Measurements from ENCODE around the gene APOBEC3H. TPM values are rescaled to one million over a fixed set of nuclear protein-coding genes. Genes with fewer than 3 reads are reported as not detected.
"Not testable (repeated sequence)": the region's sequence is repeated elsewhere in the genome, so short reads cannot be mapped to it uniquely, and the experiment has no call there.

The APOBEC3H gene
- total RNA-seq (ENCODE audit: low replicate concordance), result 0.45 TPM in 1 of 2 replicates, not detected in the other

DNA sequence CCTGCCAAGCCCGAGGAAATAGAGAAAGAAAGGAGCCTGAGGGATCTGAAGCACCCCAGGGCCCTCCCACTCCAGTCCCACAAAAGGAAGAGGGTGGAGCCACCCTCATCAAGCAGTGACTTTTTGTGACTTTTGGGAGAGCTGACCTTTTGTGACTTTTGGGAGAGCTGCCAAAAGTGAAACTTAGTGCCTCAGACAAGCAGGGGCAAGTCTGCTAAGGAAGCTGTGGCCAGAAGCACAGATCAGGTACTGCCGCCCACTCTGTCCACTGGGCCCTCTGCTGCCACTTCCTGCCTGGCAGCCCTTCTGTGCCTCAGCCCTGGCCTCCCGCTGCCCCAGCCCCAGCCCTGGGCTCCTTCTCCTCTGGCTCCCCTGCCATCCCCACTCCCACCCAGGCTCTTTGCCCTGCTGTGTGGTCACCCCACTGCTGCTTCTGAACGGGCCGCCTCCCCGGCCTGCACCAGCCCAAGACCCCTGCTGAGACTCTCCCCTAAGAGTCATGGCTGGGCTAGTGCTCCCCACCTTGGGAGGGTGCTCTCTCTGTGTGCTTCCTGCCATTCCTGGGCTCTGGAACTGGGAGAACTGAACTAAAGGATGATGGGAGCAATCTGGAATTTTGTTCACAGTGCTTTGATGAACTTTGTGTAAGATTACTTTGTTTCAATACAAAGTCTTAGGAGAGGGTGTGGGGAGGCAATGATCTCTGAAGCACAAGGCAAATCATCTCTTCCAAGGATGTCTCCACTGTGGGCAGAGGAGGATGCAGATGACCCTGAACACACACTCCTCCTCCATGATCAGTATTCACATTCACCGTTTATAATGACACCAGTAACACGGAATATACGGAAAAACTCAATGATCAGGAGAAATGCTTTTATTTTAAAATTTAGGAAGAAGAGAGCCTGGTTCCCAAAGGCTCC is at the start of gene APOBEC3H:
Gene APOBEC3H, plus strand, starts transcription at position 147 of the 923 bp plus-strand sequence. CDS start 3,035 bp downstream, outside the sequence.
- no peak for TF ChIP-seq CTCF (IDR thresholded peaks at IDR 0.05; ENCODE audit: insufficient read depth, low read length)
- no peak within 1 kb of the TSS for H3K4me3 ChIP-seq (ENCODE audit: low read depth, low read length)
- DNase-seq (ENCODE audit: low read depth), result no peak

DNA sequence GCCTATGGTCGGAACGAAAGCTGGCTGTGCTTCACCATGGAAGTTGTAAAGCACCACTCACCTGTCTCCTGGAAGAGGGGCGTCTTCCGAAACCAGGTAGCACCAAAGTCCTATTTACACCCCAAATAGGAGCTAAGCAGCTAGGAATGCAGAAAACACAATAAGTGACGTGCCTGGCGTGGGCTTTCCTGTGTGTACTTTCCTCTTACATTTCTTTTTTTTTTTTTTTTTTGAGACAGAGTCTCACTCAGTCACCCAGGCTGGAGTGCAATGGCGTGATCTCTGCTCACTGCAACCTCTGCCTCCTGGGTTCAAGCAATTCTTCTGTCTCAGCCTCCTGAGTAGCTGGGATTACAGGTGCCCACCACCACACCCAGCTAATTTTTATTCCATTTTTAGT is 47.6 kb upstream of the APOBEC3H start:
- not testable (repeated sequence) for H3K4me3 ChIP-seq (ENCODE audit: low read depth, low read length); DNase-seq (ENCODE audit: low read depth)

GRCh38 chr22:39051844-39052495 is 45.1 kb upstream of the APOBEC3H start:
- DNase-seq (ENCODE audit: low read depth); H3K4me3 ChIP-seq (ENCODE audit: low read depth, low read length): not testable (repeated sequence)

DNA sequence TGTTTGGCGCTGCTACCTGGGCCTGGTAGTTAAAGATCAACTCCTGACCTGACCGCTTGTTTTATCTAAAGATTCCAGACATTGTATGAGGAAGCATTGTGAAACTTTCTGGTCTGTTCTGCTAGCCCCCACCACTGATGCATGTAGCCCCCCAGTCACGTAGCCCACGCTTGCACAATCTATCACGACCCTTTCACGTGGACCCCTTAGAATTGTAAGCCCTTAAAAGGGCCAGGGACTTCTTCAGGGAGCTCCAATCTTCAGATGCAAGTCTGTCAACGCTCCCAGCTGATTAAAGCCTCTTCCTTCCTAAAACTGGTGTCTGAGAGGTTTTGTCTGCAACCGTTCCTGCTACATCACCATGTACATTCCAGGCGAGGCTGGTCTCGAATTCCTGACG is 41.4 kb upstream of the APOBEC3H start:
- DNase-seq (ENCODE audit: low read depth), result no peak
- no peak for TF ChIP-seq CTCF (IDR thresholded peaks at IDR 0.05; ENCODE audit: insufficient read depth, low read length)
- H3K4me3 ChIP-seq (ENCODE audit: low read depth, low read length), result no peak overlapping the region

GRCh38 chr22:39061290-39061689 is 35.8 kb upstream of the APOBEC3H start:
- not testable (repeated sequence) for H3K4me3 ChIP-seq (ENCODE audit: low read depth, low read length)

DNA sequence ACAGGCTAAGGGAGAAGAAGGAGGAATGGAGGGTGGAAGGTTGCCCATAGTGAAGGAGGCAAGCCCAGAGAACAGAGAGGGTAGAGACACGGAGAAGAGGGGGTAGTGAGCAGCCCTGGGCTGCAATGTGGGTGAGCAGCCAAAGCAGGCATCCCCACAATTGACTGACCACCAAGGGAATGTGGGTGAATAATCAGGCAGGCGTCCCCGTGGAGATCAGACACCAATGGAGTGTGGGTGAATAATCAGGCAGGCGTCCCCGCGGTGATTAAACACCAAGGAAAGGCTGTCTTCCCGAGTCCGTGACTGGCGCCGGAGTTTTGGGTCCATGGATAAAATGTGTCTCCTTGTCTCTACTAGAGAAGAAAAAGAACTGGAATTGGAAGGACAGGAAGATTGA is 35.1 kb upstream of the APOBEC3H start:
- H3K4me3 ChIP-seq (ENCODE audit: low read depth, low read length); DNase-seq (ENCODE audit: low read depth): not testable (repeated sequence)

More at GRCh38 chr22:39061290-39061689, 35.8 kb upstream of the APOBEC3H start:
- not testable (repeated sequence) for DNase-seq (ENCODE audit: low read depth)

DNA sequence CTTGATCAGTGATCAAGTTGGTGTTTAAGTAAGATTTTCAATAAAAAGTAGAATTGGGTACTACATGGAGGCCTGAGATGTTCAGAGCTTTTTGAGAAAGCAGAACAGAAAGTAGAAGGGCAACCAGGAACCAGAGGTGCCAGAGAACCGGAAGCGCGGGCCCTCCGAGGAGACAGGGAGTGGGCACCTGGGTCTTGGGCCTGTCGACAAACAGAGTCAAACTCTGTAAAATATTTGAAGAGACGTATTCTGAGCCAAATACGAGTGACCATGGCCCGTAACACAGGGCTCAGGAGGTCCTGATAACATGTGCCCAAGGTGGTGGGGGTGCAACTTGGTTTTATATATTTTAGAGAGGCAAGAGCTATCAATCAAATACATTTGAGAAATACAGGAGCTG is 33.1 kb upstream of the APOBEC3H start:
- H3K4me3 ChIP-seq (ENCODE audit: low read depth, low read length), result not testable (repeated sequence)

DNA sequence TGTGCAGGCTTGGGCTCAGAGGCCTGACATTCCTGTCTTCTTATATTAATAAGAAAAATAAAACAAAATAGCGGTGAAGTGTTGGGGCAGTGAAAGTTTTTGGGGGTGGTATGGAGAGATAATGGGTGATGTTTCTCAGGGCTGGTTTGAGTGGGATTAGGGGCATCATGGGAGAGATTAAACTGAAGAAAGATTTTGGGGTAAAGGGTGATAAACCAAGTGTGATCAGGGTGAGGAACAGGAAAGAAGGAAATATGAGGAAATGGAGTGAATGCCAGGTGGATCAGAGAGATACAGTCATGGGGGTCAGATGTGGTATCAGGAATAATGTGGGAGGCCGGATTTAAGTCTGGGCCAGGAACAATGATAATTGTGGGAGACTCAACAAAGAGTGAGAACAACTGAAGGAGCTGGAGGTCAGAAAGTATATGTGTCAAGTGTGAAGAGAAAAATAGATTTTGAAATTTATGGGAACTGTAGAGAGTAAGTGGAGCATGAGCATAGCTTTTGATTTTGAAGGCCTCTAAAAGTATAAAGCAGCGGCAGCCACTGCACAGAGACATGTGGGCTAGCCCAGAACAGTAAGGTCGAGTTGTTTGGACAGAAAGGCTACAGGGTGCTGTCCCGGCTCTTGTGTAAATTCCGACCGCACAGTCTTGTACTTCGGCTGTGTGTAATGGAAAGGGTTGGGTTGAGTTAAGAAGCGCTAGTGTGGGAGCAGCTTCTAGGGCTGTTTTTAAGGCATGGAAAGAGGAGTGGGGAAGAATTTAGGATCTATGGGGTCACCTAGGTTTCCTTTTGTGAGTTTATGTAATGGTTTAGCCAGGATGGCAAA is 30.4 kb upstream of the APOBEC3H start:
- not testable (repeated sequence) for DNase-seq (ENCODE audit: low read depth)

More for the DNA sequence above, 33.1 kb upstream of the APOBEC3H start:
- not testable (repeated sequence) for DNase-seq (ENCODE audit: low read depth)

GRCh38 chr22:39068033-39068785 is 28.8 kb upstream of the APOBEC3H start:
- DNase-seq (ENCODE audit: low read depth), result no peak
- H3K4me3 ChIP-seq (ENCODE audit: low read depth, low read length), result no peak overlapping the region
- no peak for TF ChIP-seq CTCF (IDR thresholded peaks at IDR 0.05; ENCODE audit: insufficient read depth, low read length)

More for the DNA sequence above, 30.4 kb upstream of the APOBEC3H start:
- H3K4me3 ChIP-seq (ENCODE audit: low read depth, low read length), result not testable (repeated sequence)

Measured in fibroblast of the aortic adventitia (primary cell).